ENCODE results near the gene ATG7. TPM values are rescaled to one million over a fixed set of nuclear protein-coding genes. Genes with fewer than 3 reads are reported as not detected.

The ATG7 gene
- total and polyA plus RNA-seq, 2 experiments from 2014 or later: 18.4 to 38.6 TPM

DNA sequence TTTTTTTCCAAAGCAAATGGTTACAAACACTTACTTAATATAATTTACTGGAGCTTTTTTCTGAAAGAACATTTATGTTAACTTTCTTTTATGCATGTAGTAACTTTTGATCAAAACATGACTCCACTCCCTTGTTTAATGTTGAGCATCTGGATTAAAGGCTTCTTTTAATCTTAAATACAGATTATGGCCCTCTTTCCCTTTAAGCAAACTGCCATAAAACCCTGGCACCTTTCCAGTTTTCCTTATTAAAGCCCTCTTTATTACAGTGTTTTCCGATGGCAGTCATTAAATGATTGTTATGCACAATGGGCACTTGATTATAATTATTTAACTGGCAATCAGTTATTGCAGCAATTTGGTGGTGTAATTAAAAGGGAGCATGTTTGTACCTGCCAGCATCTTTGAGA is 204.5 kb downstream of the ATG7 start:
- Histone ChIP-seq H3K27ac (peak overlapping the region; percentile 77), H3K27me3 (no peaks in the 10 kb centered on the region), H3K9me2 (replicated peaks; ENCODE audit: insufficient read depth) (no peaks in the 10 kb centered on the region), H3K4me1 (ENCODE audit: insufficient read depth) (peaks cover 41% of the 10 kb centered on the region), H3K36me3 (replicated peaks; ENCODE audit: insufficient read depth, low read depth) (no peaks in the 10 kb centered on the region), H3K4me2 (peak overlapping the region; percentile 23), H3K79me2 (no peaks in the 10 kb centered on the region), H3K9me3 (ENCODE audit: low read depth) (no peaks in the 10 kb centered on the region), H3K4me3 (no peak overlapping the region), H4K20me1 (ENCODE audit: insufficient read depth, poor library complexity, severe bottlenecking) (no peaks in the 10 kb centered on the region), H2AFZ (no peak overlapping the region)
- WGBS (ENCODE audit: low lambda C conversion rate, missing lambda C conversion rate): 36% methylated on average over 1 of the region's 1 CpG
- DNase-seq (ENCODE audit: low spot score): peak; percentile 30
- peak; percentile 52 for TF ChIP-seq EZH2phosphoT487 (IDR thresholded peaks at IDR 0.05; ENCODE audit: low read depth, severe bottlenecking, unreplicated experiment)
- TF ChIP-seq, protein P1, sequence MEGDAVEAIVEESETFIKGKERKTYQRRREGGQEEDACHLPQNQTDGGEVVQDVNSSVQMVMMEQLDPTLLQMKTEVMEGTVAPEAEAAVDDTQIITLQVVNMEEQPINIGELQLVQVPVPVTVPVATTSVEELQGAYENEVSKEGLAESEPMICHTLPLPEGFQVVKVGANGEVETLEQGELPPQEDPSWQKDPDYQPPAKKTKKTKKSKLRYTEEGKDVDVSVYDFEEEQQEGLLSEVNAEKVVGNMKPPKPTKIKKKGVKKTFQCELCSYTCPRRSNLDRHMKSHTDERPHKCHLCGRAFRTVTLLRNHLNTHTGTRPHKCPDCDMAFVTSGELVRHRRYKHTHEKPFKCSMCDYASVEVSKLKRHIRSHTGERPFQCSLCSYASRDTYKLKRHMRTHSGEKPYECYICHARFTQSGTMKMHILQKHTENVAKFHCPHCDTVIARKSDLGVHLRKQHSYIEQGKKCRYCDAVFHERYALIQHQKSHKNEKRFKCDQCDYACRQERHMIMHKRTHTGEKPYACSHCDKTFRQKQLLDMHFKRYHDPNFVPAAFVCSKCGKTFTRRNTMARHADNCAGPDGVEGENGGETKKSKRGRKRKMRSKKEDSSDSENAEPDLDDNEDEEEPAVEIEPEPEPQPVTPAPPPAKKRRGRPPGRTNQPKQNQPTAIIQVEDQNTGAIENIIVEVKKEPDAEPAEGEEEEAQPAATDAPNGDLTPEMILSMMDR (IDR thresholded peaks at IDR 0.05; ENCODE audit: poor library complexity): no peak

DNA sequence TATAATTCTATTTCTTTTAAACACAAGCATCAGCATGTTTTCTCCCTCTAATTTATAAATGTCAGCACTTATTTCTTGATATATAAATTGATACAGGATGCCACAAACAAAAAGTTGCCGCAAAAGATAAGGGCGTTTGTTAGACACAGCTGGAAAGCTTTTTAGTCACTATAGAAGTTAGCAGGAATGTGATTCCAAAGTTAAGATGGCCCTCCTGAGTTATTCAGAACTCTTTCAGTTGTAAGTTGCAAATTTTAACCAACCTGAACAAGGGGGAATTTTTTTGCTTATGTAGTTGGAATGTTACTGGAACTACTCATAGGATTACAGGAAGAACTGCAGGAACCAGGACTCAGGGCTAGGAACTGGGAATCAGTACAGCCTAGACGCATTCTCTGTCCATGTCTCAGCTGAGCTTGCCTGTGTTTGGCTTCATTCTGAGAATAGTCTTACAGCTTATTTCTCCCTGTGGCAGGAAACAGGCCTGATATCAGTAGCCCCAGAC is 205.3 kb downstream of the ATG7 start:
- Histone ChIP-seq H2AFZ (no peak overlapping the region), H3K9me2 (replicated peaks; ENCODE audit: insufficient read depth) (no peaks in the 10 kb centered on the region), H3K27ac (peak overlapping the region; percentile 77), H3K4me3 (no peak overlapping the region), H3K36me3 (replicated peaks; ENCODE audit: insufficient read depth, low read depth) (no peaks in the 10 kb centered on the region), H3K4me2 (peak overlapping the region; percentile 23), H3K4me1 (ENCODE audit: insufficient read depth) (peaks cover 48% of the 10 kb centered on the region), H3K27me3 (no peaks in the 10 kb centered on the region), H3K9me3 (ENCODE audit: low read depth) (no peaks in the 10 kb centered on the region), H4K20me1 (ENCODE audit: insufficient read depth, poor library complexity, severe bottlenecking) (no peaks in the 10 kb centered on the region), H3K79me2 (no peaks in the 10 kb centered on the region)
- WGBS (ENCODE audit: low lambda C conversion rate, missing lambda C conversion rate): 34% methylated on average over 3 of the region's 3 CpGs
- TF ChIP-seq EZH2 (IDR thresholded peaks at IDR 0.05; ENCODE audit: borderline replicate concordance): no peak
- no peak for TF ChIP-seq EZH2phosphoT487 (IDR thresholded peaks at IDR 0.05; ENCODE audit: low read depth, severe bottlenecking, unreplicated experiment)
- TF ChIP-seq, protein P1 (IDR thresholded peaks at IDR 0.05; ENCODE audit: poor library complexity): no peak
- DNase-seq (ENCODE audit: low spot score): peak; percentile 65

DNA sequence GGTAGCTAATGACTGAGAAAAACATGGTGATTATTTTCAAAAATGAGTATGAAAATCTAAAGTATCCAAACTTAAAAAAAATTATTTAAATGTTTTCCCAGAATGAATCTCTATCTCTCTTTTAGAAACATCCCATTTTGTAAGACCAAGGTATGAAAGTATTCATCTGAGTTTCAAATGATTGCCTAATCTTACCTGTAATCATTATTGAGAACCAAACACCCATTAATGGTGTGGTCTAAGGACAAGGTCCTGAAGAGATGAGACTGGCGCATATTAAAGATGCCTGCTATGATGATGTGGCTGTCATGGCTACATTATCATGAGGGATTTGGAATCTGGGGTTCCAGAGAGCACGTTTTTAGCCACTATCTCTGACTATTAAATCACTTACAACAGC is 206.0 kb downstream of the ATG7 start:
- H4K20me1 ChIP-seq (ENCODE audit: insufficient read depth, poor library complexity, severe bottlenecking): no peaks in the 10 kb centered on the region
- H3K27ac ChIP-seq: peak overlapping the region; percentile 77
- H3K4me2 ChIP-seq: no peak overlapping the region
- H2AFZ ChIP-seq: no peak overlapping the region
- H3K79me2 ChIP-seq: no peaks in the 10 kb centered on the region
- H3K36me3 ChIP-seq (replicated peaks; ENCODE audit: insufficient read depth, low read depth): no peaks in the 10 kb centered on the region
- DNase-seq (ENCODE audit: low spot score): no peak
- H3K9me3 ChIP-seq (ENCODE audit: low read depth): no peaks in the 10 kb centered on the region
- WGBS (ENCODE audit: low lambda C conversion rate, missing lambda C conversion rate): 83% methylated on average over 2 of the region's 2 CpGs
- no peak overlapping the region for H3K4me3 ChIP-seq
- no peaks in the 10 kb centered on the region for H3K27me3 ChIP-seq
- TF ChIP-seq, protein P1 (IDR thresholded peaks at IDR 0.05; ENCODE audit: poor library complexity): no peak
- TF ChIP-seq EZH2phosphoT487 (IDR thresholded peaks at IDR 0.05; ENCODE audit: low read depth, severe bottlenecking, unreplicated experiment): no peak
- no peak for TF ChIP-seq EZH2 (IDR thresholded peaks at IDR 0.05; ENCODE audit: borderline replicate concordance)
- H3K4me1 ChIP-seq (ENCODE audit: insufficient read depth): peaks cover 49% of the 10 kb centered on the region
- no peaks in the 10 kb centered on the region for H3K9me2 ChIP-seq (replicated peaks; ENCODE audit: insufficient read depth)

DNA sequence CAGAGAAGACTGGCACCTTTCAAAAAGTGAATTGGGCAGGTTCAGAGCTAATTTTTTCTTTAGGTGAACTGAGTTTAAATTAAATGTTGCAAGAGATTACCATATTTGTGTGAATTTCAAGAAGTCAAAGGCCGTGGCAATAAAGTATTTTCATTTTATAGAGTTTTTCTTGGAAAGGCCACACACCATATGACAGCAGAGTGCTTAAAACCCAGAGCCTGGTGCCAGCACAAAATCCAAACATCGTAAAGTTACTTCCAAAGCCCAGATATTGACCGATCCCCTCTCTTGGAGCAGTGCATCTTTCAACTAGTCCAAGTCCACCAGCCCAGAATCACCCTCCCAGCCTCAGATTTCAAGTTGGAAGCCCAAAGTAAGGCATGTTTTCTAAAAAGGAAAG is 207.0 kb downstream of the ATG7 start:
- no peak overlapping the region for H3K27ac ChIP-seq
- no peak overlapping the region for H3K4me3 ChIP-seq
- H3K36me3 ChIP-seq (replicated peaks; ENCODE audit: insufficient read depth, low read depth): no peaks in the 10 kb centered on the region
- H3K79me2 ChIP-seq: no peaks in the 10 kb centered on the region
- peaks cover 49% of the 10 kb centered on the region for H3K4me1 ChIP-seq (ENCODE audit: insufficient read depth)
- H3K9me3 ChIP-seq (ENCODE audit: low read depth): no peaks in the 10 kb centered on the region
- TF ChIP-seq EZH2phosphoT487 (IDR thresholded peaks at IDR 0.05; ENCODE audit: low read depth, severe bottlenecking, unreplicated experiment): no peak
- TF ChIP-seq, protein P1 (IDR thresholded peaks at IDR 0.05; ENCODE audit: poor library complexity): no peak
- no peak for TF ChIP-seq EZH2 (IDR thresholded peaks at IDR 0.05; ENCODE audit: borderline replicate concordance)
- no peaks in the 10 kb centered on the region for H3K27me3 ChIP-seq
- H4K20me1 ChIP-seq (ENCODE audit: insufficient read depth, poor library complexity, severe bottlenecking): no peaks in the 10 kb centered on the region
- no peaks in the 10 kb centered on the region for H3K9me2 ChIP-seq (replicated peaks; ENCODE audit: insufficient read depth)
- no peak overlapping the region for H2AFZ ChIP-seq
- DNase-seq (ENCODE audit: low spot score): no peak
- WGBS (ENCODE audit: low lambda C conversion rate, missing lambda C conversion rate): 57% methylated on average over 3 of the region's 3 CpGs
- H3K4me2 ChIP-seq: no peak overlapping the region

Measured in hepatocyte (in vitro differentiated cells).